HepG2 (cell line): Measurements from ENCODE around the gene SOCS3. TPM values are rescaled to one million over a fixed set of nuclear protein-coding genes. Genes with fewer than 3 reads are reported as not detected.

Experiments used
- ARID3A ChIP-seq: IDR thresholded peaks from 2 replicates; pipeline ENCODE4 v1.6.1; 2012; ENCODE audit warnings: low read depth, low read length, improper control_type of control experiment
- HOXA9 ChIP-seq: sonication (generic); formaldehyde crosslinking; IDR thresholded peaks from 2 replicates; pipeline ENCODE4 v1.8.1; 2022; ENCODE audit warnings: missing genetic modification reagents, mild to moderate bottlenecking, moderate library complexity, borderline replicate concordance
- NR2F2 ChIP-seq: IDR thresholded peaks from 2 replicates; pipeline ENCODE4 v1.6.1; 2012; ENCODE audit warnings: low read depth, inconsistent platforms, borderline replicate concordance
- RARA ChIP-seq: IDR thresholded peaks from 2 replicates; pipeline ENCODE4 v1.6.1; 2016; ENCODE audit warnings: missing genetic modification reagents, missing compliant biosample characterization
- ZNF570 ChIP-seq: sonication (generic); formaldehyde crosslinking; IDR thresholded peaks from 2 replicates; pipeline ENCODE4 v1.4.0; 2020; ENCODE audit warnings: mild to moderate bottlenecking, missing genetic modification reagents, borderline replicate concordance
- ZNF580 ChIP-seq: IDR thresholded peaks from 2 replicates; pipeline ENCODE4 v1.6.1; 2016; ENCODE audit warnings: low read depth, borderline replicate concordance
- ZNF687 ChIP-seq: sonication (generic); formaldehyde crosslinking; IDR thresholded peaks from 2 replicates; pipeline ENCODE4 v1.5.1; 2020; ENCODE audit warnings: mild to moderate bottlenecking, missing genetic modification reagents, moderate library complexity
- ZNF780A ChIP-seq: sonication (generic); formaldehyde crosslinking; IDR thresholded peaks from 2 replicates; pipeline ENCODE4 v1.8.0; 2022; ENCODE audit warnings: mild to moderate bottlenecking, missing genetic modification reagents, moderate library complexity
- ZNF841 ChIP-seq: sonication (generic); formaldehyde crosslinking; IDR thresholded peaks from 2 replicates; pipeline ENCODE4 v1.8.1; 2023; ENCODE audit warnings: missing genetic modification reagents, borderline replicate concordance
- polyA plus RNA-seq, 8 experiments: library from polyadenylated mRNA; depleted of rRNA in 3 of 8; stranded (reverse) in 7 of 8; unstranded in 1 of 8; fragments of >200 nt; fragmentation: Illumina TruSeq in 4 of 8; extraction: Trizol in 4 of 8; gene quantifications; 2 replicates each; pipeline versions ENCODE4 v1.2.1 to v1.2.3, GENCODE V29; 2011 to 2016; ENCODE audit warnings: low read depth in 4 of 8, missing spikeins in 1 of 8, mixed read lengths in 1 of 8; ENCODE audit not compliant: insufficient read depth in 1 of 8
- total RNA-seq, 5 experiments: library from RNA; depleted of rRNA; stranded (reverse); fragments of >200 nt; fragmentation: Illumina TruSeq; extraction: Trizol; gene quantifications; 2 replicates each; pipeline ENCODE4 v1.2.3, GENCODE V29; 2016; ENCODE audit warnings: low read depth in 1 of 5
- TF ChIP-seq, protein P1 (sequence below): sonication (generic); formaldehyde crosslinking; IDR thresholded peaks from 2 replicates; pipeline ENCODE4 v1.4.0; 2020; ENCODE audit warnings: missing genetic modification reagents, borderline replicate concordance

Gene SOCS3
- total and polyA plus RNA-seq, 2 of the 13 experiments (the other 11 are each of a cell fraction or from before 2014, with no cell fraction given), result 0.77 to 2.4 TPM

- TF ChIP-seq HOXA9 (CRISPR knock-in tag), result no peak
- TF ChIP-seq ZNF687 (CRISPR knock-in tag), result peak; percentile 72
- TF ChIP-seq RARA, result peak; percentile 94
- TF ChIP-seq ZNF780A (CRISPR knock-in tag), result no peak
- TF ChIP-seq NR2F2, result no peak
- no peak for TF ChIP-seq ZNF570
- TF ChIP-seq ZNF841 (CRISPR knock-in tag), result no peak
- TF ChIP-seq ARID3A, result no peak
- peak; percentile 33; the same call in 1 of the 2 replicates for TF ChIP-seq ZNF580 (CRISPR knock-in tag)
- TF ChIP-seq, protein P1, sequence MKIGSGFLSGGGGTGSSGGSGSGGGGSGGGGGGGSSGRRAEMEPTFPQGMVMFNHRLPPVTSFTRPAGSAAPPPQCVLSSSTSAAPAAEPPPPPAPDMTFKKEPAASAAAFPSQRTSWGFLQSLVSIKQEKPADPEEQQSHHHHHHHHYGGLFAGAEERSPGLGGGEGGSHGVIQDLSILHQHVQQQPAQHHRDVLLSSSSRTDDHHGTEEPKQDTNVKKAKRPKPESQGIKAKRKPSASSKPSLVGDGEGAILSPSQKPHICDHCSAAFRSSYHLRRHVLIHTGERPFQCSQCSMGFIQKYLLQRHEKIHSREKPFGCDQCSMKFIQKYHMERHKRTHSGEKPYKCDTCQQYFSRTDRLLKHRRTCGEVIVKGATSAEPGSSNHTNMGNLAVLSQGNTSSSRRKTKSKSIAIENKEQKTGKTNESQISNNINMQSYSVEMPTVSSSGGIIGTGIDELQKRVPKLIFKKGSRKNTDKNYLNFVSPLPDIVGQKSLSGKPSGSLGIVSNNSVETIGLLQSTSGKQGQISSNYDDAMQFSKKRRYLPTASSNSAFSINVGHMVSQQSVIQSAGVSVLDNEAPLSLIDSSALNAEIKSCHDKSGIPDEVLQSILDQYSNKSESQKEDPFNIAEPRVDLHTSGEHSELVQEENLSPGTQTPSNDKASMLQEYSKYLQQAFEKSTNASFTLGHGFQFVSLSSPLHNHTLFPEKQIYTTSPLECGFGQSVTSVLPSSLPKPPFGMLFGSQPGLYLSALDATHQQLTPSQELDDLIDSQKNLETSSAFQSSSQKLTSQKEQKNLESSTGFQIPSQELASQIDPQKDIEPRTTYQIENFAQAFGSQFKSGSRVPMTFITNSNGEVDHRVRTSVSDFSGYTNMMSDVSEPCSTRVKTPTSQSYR (CRISPR knock-in tag), result no peak
These were observed 4.7 kb downstream of the SOCS3 start (continued) for GRCh38 chr17:78355045-78355641.
